OCI-M1 (cell line): Measurements from ENCODE around the gene SPOPL.
"Not testable (repeated sequence)": the region's sequence is repeated elsewhere in the genome, so short reads cannot be mapped to it uniquely, and the experiment has no call there.

ENCODE experiments used
- DNase-seq: peaks from one replicate; lab custom pipeline; 2025; lab: John Stamatoyannopoulos, UW

Gene SPOPL

DNA sequence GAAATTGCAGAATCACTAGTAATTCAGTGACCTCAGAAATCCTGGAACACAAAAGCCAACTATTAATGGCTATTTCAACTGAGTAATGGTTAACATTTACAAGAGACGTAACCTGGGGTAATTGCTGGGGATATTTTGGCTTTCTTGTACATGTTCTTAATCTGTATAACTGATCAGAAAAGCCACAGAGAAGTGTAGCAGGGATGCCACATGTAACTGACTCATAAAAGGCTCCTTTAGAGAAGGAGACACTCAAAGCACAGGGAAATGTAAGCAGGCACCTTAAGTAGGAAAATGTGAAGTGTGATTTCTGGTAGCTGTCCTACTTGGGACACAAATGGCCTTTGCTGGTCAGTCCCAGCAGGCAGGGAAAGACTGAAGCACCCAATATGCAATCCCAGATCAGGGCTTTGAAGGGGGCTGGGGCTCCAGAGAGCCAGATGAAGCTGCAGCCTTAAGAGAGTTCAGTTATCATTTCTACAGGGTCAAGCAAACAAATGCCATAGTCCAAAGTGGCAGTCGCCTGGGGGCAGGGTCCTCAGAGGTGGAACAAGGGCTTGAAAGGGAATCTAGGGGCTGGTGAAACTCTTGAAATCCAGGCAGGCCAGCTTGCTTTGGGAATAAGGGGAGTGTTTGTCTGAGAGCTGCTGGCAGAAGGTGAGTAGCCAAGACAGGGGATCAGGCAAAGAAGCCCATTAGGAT, 7.2 kb upstream of the SPOPL start:
- no peak for DNase-seq

DNA sequence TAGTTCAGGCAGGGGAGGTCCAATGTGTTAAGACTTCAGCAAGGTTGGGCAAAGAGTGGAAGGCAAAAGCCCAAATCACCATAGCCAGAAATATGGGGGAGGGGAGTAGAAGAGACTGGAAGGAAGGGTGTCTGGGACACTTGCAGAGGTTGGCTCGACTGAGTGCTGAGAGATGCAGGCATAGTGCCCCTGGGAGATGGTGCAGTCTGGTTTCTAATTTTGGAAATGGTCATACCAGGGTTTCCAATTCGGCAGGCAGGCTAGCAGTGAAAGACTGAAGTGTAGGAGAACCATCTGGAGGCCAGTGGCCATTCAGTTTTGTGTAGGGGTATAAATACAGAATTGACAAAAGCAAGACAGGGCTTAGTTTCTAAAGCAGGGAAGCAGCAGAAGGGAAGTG, 6.2 kb upstream of the SPOPL start:
- DNase-seq: no peak

DNA sequence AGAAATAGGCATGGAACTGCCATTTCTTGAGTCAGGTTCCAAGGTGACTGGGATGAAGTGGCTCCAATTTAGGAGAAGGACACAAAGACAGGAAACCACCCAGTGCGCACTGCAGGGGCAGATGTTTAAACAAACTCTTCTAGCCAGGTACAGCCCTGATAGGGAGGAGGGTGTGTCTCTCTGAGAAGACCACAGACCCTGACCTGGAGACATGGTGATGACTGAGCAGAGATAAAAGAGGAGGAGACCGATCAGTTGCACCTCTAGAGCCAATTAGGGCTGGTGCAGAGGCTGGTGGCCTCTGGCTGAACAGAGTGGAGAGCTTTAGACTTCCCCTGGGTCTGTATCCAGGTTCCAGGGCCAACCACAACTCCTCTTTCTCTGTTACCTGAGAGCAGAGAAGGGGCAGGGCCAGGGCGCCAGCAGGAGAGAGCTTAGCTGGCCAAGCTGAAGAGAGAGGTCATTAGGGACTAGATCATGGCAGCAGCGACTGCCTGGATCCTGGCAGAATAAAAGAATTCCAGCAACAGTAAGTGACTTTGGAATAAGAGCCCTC, 5.4 kb upstream of the SPOPL start:
- no peak for DNase-seq

DNA sequence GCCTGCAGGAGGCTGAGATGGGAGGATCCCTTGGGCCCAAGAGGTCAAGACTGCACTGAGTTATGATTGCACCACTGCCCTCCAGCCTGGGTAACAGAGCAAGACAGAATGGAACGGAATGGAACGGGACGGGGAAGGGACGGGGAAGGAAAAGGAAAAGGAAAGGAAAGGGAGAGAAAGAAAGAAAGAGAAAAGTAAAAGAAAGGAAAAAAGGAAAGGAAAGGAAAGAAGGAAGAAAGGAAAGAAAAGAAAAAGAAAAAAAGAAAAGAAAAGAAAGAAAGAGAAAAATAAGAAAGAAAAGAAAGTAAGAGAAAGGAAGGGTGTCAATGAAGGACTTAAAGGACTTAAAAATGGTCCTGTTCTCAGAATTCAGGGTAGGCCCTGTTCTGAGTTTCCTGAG, 4.3 kb upstream of the SPOPL start:
- DNase-seq: no peak

DNA sequence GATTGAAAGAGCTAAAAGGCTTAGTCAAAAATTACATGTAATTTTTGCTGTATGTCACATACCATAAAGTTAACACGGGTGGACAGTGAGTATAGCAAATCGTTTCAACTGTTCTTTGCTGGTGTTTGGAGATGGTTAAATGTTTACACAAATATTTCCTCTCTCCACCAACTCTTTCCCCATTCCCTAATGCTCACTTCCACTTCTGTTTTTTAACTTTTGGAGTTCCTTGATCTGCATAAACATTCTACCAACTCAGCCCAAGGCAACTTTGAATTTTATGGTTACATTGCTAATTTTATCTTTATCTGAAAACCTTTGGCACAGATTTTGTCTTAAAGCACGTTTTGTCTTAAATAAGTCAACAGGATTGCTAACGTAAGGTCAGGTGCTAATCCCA, 1.9 kb upstream of the SPOPL start:
- no peak for DNase-seq

DNA sequence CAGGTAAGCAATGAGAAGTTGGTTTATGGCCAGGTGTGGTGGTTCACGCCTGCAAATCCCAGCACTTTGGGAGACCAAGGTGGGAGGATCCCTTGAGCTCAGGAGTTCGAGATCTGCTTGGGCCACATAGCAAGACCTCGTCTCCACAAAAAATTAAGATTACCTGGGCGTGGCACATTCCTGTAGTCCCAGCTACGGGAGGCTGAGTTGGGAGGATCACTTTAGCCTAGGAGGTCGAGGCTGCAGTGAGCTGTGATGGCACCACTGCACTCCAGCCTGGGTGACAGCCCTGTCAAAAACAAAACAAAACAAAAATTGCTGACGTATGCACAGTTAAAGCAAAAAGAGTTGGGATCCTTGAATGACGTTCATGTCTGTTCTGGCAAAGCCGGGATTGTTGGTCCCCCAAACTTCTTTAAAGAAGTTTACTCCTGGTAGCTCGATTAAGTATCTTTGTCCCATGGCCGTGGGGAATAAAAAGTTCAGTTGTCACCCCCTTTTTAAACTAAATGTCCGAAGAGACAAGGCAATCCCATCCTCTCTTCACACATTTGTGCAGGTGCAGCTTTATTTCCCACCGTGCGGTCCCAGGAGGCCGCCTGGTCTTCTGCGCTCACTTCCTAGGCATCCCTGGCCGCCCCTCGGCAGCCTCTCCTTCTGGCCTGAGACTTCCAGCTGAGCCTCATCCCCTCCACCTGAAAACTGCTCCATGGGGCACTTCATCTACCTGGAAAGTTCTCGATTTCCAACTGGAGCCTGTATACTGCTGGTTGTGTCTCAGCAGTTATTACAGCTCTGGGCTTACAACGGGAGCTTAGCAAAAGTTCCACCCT, 762 bp upstream of the SPOPL start:
- no peak for DNase-seq

DNA sequence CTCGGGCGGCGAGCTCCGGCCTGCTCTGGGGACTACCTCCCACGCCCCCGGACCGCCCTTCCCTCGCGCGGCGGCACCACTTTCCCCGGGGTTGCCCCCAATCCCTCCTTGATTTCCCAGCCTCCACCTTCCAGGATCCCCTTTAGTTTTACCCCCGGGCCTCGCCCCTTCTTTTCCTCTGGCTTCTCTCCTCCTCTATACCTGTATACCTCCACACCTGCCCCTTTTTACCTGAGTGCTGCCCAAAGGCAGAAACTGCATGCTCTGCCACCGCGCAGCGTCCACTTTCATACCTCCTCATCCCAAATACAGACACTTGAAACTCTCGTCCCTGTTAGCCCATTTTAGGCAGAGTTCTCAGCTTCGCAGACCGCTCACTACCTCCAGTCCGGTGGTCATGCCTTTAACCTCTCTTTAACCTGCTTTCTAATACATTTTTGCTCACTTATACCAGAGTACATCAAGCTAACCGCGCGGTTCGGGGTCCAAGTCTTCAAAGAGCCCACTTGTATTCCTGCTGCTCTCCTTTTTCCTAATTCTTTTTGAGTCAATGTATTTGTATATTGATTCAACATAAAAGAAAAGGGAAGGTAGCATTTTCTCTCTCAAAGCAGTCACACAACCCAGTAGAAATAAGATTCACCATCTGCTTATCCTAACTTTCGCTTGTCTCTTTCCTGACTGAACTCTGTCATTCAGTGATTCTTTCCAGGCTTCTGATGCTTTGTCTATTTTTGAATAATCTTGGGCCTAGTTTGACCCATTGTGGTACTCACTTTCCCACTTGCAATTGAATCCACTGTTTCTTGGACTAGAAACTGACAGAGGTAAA, 901 bp downstream of the SPOPL start:
- DNase-seq: peak; percentile 67

DNA sequence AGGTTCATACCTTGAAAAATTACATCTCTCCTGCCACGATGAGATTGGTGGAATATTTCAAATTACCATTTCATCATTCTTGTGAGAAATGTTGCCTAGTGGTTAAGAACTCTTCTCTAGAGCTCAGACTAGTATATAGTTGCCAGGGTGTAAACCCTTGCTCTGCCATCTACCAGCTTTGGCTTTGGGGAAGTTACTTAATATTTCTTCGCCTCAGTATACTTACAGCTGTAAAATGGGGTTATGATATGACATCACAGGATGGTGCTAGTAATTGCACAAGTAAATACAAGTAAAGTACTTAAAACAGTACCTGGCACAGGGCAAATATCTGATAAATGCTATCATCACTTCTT, 1.5 kb downstream of the SPOPL start:
- peak; percentile 67 for DNase-seq

DNA sequence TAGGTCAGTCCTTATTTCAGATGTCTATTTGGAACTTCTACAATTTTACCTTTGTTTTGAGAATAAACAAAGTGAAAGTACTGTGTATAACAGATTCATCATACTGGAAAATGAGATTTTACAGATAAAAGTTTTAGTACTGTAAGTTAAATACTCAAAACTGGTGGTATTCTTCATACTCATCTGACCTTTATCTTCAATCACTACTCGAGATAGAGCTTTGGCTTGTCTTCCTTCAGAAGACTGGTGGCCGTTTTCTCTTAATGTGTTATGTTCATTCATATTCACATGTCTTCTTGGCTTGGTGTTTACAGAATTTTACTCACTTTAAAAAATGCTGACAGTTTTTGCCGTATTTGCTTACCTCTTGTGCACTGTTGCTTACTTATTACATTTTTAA, 2.1 kb downstream of the SPOPL start:
- peak; percentile 48 for DNase-seq

DNA sequence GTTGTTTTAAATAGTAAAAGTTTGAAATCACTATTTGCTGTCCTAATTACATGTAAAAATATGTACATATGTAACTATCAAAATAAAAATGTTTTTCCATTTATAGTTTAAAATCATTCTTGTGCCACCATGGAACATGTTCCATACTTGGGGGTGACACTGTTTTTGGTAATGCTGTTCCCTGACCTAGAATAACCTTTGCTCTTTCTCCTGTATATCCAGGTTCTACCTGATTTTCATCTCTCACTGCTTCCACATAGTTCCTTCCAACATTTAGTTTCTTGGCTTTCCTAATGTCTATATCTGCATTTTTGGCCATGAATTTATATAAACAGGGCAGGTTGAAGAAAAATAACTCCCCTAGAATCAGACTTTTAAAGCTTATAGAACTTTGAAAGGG, 2.5 kb downstream of the SPOPL start:
- no peak for DNase-seq

DNA sequence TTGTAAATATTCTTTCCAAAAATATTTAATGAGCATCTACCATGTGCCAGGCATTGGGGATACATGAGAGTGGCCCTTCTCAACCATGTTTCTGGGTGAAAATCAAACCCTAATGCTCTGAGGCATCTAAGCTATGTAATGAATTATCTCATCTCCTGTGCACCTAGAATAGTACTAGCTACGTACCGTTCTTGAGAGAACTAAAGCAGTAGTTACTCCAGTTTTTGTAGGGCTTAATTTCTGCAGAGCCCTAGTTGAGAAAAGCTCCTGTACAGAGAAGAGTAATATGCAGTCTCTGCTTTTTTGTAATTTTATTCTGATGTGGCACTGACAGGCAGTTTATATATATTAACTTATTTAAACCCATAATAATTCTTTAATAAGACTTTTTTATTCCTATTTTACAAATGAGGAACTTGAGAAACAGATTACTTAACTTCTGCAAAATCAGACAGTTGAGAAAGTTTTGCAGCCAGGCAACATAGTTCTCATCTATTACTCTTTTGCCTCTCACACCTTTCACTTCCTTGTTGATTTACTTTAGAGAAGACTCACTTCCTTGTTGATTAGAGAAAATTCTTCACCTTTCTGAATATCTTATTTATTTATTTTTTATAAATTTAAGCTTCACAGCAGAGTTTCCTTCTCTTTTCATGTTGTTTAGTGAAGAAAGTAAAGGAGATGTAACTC, 3.1 kb downstream of the SPOPL start:
- peak; percentile 69 for DNase-seq

DNA sequence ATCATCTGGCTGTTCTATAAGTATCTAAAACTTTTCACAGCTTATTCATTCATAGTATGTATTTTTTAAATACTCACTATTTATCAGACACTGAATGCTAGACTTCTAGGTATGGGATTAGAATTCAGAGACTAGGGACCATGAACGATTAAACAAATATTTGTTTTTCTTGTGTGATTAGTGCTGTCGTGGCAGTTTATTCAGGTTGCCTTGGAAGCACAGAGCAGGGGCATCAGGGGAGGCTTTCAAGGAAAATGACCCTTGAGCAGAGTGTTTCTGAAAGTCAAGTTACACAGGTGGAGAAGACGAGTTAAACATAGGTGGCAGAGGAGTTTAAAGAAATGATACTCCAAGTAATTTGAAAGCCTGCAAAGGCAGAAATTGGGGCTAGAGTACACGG, 5.7 kb downstream of the SPOPL start:
- DNase-seq: no peak

DNA sequence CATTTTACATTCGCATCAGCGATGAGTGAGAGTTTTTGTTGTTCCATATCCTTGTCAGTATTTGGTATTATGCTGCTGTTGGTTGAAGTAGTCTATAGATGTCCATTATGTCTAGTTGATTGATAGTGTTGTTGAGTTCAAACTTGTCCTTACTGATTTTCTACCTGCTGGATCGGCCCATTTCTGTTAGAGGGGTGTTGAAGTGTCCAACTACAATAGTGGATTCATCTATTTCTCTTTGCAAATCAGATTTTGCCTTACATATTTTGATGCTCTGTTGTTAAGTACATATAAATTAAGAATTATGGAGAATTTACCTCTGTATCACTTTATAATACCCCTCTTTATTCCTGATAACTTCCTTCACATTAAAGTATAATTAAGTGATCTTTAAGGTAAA, 8.7 kb downstream of the SPOPL start:
- no peak for DNase-seq

DNA sequence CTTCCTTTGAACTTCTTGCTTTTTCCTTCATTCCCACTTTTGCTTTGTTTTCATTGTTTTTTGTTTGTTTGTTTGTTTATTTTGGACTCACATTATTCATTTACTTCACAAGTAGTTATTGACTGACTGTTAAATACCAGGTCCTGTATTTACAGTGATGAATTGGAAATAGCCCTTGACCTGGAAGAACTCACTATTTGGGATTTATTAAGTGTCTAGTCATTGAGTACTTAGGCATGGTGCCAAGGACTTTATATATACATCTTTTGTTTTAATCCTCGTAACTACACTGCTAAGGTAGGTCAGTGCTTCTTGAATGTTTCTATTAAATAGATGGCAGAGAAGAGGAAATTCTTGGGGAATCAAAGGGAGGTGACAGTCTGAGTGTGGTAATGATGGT, 11.1 kb downstream of the SPOPL start:
- DNase-seq: no peak

DNA sequence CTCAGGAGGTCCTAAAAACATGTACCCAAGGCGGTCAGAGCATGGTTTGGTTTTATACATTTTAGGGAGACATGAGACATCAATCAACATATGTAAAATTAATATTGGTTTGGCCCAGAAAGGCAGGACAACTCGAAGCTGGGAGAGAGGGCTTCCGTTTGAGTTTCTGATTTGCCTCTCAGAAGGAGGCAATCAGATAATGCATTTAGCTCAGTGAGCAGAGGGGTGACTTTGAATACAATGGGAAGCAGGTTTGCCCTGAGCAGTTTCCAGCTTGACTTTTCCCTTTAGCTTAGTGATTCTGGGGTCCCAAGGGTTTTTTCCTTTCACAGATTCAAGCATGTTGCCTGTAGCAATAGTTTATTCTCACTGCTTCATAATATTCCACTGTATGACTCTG, 12.6 kb downstream of the SPOPL start:
- DNase-seq: no peak

DNA sequence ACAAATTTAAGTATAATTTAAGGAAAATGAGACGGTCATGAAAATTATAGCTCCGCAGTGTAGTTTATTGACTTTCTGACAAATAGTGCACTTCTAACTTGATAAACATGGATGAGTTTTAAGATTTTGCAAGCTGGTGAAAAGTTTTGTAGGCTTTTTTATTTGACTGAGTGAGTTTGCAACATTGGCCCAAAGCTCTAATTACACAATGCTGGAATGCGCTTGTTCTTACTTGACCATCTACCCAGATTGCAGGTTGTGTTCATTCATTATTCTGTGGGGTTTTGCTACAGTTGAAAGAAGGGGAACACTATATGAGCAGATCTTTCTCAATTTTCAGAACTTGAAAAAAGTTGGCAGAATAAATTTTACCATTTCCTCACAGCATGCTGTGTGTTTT, 13.5 kb downstream of the SPOPL start:
- DNase-seq: no peak

DNA sequence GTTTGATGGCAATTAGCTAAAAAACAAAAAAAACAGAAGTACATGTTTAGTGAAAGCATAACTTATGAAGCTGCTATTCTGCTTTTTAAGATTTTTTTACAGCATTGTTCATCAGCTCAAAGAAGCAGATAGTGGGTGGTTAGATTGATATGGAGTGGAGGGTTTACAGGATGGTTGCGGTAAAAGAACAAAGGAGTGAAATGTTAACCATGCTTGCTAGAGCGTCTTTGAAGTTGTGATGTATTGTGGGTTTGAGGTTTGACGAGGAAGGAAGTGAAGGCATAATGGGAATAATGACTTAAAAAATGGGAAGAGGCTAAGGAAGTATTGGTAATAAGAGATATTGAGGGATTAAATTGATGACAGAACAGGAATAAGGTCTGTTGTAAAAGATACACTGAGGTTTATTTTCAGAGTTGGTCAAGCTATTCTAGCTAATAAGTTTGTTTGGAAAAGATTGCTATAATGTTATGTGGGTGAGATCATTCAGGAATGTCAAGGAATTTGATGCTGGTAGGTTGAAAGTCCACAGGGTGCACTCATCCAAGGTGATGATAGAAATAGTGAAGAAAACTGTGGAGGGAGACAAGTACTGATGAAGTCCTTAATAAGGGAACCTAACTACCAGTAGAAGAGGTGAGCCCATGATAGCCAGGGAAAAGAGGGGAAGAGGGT, 14.6 kb downstream of the SPOPL start:
- DNase-seq: no peak

DNA sequence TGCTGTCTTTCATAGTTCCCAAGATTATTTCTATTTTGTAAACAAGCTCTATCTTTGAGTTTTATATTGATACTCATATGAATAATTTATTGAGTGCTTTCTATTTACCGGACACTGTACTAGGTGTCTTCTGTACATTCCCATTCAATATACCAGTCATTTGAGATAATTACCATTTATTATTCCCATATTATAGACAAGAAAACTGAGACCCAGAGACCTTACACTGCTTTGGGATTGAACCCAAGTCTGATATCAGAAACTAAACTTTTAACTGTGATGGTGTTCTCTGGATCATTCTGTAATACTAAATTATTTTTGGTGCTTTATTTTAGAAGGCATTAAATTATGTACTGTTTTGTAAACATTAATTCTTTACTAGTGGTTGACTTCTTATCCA, 17.3 kb downstream of the SPOPL start:
- DNase-seq: no peak

DNA sequence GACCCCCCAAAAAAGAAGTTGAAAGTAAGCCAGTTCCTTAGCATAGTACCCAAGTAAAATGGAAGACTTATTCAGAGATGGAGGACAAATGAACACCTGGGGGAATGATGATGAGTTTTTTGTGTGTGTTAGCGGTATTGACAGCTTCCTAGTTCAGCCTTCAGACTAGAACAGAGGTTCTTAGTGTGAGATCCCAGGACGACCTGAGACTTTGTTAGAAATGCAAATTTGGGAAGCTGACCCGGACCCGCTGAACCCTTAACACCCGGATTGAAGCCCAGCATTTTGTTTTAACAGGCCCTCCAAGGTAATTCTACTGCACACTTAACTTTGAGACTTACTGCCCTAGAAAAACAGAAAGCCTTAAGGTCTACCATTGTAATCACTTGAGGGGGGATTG, 20.3 kb downstream of the SPOPL start:
- no peak for DNase-seq

DNA sequence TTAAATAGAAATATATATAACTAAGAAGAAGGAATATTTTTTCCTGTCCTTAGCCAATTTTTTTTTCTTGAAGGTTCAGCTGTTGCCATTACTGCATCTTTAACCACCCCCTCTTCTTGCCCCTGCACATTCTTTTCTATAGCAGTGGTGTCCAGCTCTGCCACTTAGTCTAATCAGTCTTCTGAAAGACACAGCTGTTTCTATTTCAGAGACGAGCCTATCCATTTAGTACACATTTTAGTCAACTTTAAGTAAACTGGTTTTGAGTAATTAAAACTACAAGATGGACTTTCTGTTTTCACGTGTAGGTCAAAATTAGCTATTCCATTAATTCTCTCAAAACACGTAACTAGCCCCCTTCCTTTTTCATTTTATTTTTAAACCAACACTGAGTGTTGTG, 21.0 kb downstream of the SPOPL start:
- no peak for DNase-seq

DNA sequence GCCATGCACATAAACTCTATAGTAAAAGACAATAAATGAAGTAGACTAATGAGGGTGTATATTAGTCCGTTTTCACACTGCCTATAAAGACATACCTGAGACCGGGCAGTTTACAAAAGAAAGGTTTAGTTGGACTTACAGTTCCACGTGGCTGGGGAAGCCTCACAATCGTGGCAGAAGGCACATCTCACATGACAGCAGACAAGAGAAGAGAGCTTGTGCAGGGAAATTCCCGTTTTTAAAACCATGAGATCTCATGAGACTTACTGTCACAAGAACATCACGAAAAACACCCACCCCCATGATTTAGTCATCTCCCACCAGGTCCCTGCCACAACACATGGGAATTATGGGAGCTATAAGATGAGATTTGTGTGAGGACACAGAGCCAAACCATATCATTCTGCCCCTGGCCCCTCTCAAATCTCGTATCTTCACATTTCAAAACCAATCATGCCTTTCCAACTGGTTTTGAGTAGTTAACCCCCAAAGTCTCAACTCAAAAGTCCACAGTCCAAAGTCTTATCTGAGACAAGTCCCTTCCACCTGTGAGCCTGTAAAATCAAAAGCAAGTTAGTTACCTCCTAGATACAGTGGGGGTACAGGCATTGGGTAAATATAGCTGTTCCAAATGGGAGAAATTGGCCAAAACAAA, 21.6 kb downstream of the SPOPL start:
- not testable (repeated sequence) for DNase-seq
